Osteocyte (in vitro differentiated cells): ENCODE results near the gene PREX1. TPM values are rescaled to one million over a fixed set of nuclear protein-coding genes. Genes with fewer than 3 reads are reported as not detected.

Experiments
- DNase-seq: peaks from one replicate; pipeline ENCODE4 v3.0.0; 2021; ENCODE audit warnings: mixed read lengths; ENCODE audit not compliant: unreplicated experiment; ENCODE audit errors: extremely low spot score
- H3K27ac Mint-ChIP-seq: one replicate; pipeline ENCODE4 v1.8.0; 2021; ENCODE audit warnings: mild to moderate bottlenecking, mixed read lengths; ENCODE audit not compliant: unreplicated experiment
- H3K27me3 Mint-ChIP-seq: one replicate; pipeline ENCODE4 v1.8.0; 2021; ENCODE audit warnings: mixed read lengths; ENCODE audit not compliant: unreplicated experiment
- H3K36me3 Mint-ChIP-seq: one replicate; pipeline ENCODE4 v1.8.0; 2021; ENCODE audit warnings: mixed read lengths; ENCODE audit not compliant: unreplicated experiment
- H3K4me1 Mint-ChIP-seq: one replicate; pipeline ENCODE4 v1.8.0; 2021; ENCODE audit warnings: mixed read lengths; ENCODE audit not compliant: unreplicated experiment
- H3K4me3 Mint-ChIP-seq: one replicate; pipeline ENCODE4 v1.8.0; 2021; ENCODE audit warnings: mild to moderate bottlenecking, moderate library complexity, mixed read lengths; ENCODE audit not compliant: unreplicated experiment
- H3K9me3 Mint-ChIP-seq: one replicate; pipeline ENCODE4 v1.8.0; 2021; ENCODE audit warnings: mixed read lengths; ENCODE audit not compliant: unreplicated experiment
- CTCF ChIP-seq: fragments of 200-600 bp; sonication (generic); IDR thresholded peaks from 2 replicates; pipeline ENCODE4 v1.5.0; 2021; ENCODE audit warnings: antibody characterized with exemption, mild to moderate bottlenecking, moderate library complexity
- total RNA-seq: library from RNA; stranded (reverse); gene quantifications from 2 replicates; pipeline ENCODE4 v1.2.1, GENCODE V29; 2021

PREX1 gene
- total RNA-seq, 1 donor from 2014 or later = 24.2 TPM

GRCh38 chr20:48740292-48740649, 87.5 kb downstream of the PREX1 start:
- no peak overlapping the region for H3K4me3 Mint-ChIP-seq
- no peaks in the 10 kb centered on the region for H3K27me3 Mint-ChIP-seq
- H3K36me3 Mint-ChIP-seq = peaks cover 10% of the 10 kb centered on the region
- no peaks in the 10 kb centered on the region for H3K9me3 Mint-ChIP-seq
- no peak for TF ChIP-seq CTCF
- peaks cover 5% of the 10 kb centered on the region for H3K4me1 Mint-ChIP-seq
- DNase-seq = no peak
- H3K27ac Mint-ChIP-seq = no peak overlapping the region

DNA sequence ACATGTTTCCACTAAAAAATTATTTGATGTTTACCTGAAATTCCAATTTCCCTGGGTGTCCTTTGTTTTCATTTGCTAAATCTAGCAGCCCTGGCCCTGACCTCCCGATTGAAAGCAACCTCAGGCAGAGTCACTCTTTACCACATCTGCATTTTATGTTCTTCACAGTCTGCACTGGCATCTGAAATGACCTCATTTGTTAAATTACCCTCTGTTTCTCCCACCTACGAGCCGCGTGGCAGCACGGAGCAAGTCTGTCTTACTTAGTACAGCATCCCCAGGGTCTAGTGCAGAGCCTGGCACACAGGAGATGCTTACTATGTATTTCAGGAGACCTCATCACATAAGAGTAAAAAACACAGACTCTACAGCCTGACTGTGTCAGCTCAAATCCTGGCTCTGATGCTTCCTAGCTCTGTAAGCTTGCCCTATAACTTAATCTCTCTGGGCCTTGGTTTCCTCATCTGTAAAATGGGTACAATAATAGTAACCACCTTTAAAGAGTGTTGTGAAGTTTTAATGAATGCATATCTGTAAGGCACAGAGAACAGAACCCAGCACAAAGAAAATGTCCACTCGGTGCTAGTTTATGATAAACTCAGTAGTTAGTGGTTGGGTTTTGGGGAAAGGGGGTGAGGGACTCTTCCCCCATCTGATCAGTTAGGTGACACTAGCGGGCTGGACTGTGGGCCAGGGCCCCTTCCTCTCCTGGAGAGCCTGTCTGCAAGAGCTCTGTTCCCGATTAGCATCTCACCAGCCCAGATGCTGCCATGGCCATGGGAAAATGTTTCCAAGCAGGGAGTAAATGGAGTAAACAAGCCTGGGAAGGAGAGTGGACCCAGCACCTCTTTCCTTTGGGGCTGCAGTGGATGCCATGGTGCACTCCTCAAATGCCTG, 88.2 kb downstream of the PREX1 start:
- Mint-ChIP-seq H3K27ac (no peak overlapping the region), H3K36me3 (peaks cover 10% of the 10 kb centered on the region), H3K4me3 (no peak overlapping the region), H3K27me3 (no peaks in the 10 kb centered on the region), H3K4me1 (peaks cover 5% of the 10 kb centered on the region), H3K9me3 (no peaks in the 10 kb centered on the region)
- no peak for DNase-seq
- TF ChIP-seq CTCF = no peak

DNA sequence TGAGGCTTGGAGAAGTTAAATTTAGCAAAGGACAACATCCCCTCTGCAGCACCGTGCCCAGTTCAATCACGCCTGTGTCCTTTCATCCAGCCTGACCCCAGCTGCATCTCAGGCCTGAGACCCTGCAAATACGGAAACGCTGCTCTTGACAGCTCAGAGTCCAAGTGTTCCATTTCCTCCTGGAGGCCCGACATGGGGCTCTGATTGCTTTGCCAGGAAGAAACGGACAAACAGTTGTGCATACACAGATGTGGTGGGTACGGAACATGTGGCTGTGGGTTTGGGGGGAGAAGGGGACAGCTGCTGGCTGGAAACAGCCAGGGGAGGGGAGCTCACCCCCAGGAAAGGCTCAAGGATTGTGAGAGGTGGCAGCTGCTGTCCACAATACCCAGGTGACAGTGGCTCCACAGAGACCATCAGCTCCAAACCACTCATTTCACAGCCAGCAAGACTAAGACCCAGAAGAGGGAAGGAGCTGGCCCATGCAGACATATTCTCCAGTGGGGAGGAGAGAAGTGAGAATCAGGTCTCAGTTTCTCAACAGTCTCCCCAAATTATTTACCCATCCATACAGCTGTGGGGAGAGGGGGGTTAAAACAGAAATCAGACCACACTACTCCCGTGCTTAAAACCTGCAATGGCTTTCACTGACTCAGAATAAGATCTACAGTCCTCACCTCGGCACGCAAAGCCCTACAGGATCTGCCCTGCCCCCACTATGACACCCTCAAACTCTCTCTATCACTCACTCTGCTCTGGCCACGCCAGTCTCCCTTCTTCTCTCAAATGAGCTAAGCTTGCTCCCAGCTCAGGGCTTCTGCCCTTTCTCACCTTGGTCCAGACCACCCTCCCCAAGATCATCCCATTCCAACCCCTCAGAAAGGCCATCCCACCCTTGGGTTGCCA, 89.1 kb downstream of the PREX1 start:
- Mint-ChIP-seq H3K4me1 (peaks cover 5% of the 10 kb centered on the region), H3K27me3 (no peaks in the 10 kb centered on the region), H3K4me3 (no peak overlapping the region), H3K36me3 (peaks cover 10% of the 10 kb centered on the region), H3K27ac (no peak overlapping the region), H3K9me3 (no peaks in the 10 kb centered on the region)
- TF ChIP-seq CTCF = no peak
- no peak for DNase-seq

- no peak for TF ChIP-seq CTCF
- H3K27me3 Mint-ChIP-seq = no peaks in the 10 kb centered on the region
- H3K36me3 Mint-ChIP-seq = peaks cover 12% of the 10 kb centered on the region
- H3K27ac Mint-ChIP-seq = no peak overlapping the region
- H3K4me3 Mint-ChIP-seq = no peak overlapping the region
- DNase-seq = no peak
- peaks cover 8% of the 10 kb centered on the region for H3K4me1 Mint-ChIP-seq
- no peaks in the 10 kb centered on the region for H3K9me3 Mint-ChIP-seq
These were observed 89.8 kb downstream of the PREX1 start for GRCh38 chr20:48738094-48738398.
